ENCODE results near the gene SSBP3.
"Not testable (repeated sequence)": the region's sequence is repeated elsewhere in the genome, so short reads cannot be mapped to it uniquely, and the experiment has no call there.

SSBP3 gene

GRCh38 chr1:54352755-54353154 is 53.4 kb downstream of the SSBP3 start:
- in situ Hi-C loops (cut with MboI; ENCODE audit: low sequenced_read_pairs, unreplicated experiment), result no loop called here
- DNase-seq (ENCODE audit: low spot score), result no peak
- TF ChIP-seq, protein P1, sequence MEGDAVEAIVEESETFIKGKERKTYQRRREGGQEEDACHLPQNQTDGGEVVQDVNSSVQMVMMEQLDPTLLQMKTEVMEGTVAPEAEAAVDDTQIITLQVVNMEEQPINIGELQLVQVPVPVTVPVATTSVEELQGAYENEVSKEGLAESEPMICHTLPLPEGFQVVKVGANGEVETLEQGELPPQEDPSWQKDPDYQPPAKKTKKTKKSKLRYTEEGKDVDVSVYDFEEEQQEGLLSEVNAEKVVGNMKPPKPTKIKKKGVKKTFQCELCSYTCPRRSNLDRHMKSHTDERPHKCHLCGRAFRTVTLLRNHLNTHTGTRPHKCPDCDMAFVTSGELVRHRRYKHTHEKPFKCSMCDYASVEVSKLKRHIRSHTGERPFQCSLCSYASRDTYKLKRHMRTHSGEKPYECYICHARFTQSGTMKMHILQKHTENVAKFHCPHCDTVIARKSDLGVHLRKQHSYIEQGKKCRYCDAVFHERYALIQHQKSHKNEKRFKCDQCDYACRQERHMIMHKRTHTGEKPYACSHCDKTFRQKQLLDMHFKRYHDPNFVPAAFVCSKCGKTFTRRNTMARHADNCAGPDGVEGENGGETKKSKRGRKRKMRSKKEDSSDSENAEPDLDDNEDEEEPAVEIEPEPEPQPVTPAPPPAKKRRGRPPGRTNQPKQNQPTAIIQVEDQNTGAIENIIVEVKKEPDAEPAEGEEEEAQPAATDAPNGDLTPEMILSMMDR (IDR thresholded peaks at IDR 0.05; ENCODE audit: borderline replicate concordance, control extremely low read depth, extremely low read depth, insufficient read depth, missing control alignments), result no peak

DNA sequence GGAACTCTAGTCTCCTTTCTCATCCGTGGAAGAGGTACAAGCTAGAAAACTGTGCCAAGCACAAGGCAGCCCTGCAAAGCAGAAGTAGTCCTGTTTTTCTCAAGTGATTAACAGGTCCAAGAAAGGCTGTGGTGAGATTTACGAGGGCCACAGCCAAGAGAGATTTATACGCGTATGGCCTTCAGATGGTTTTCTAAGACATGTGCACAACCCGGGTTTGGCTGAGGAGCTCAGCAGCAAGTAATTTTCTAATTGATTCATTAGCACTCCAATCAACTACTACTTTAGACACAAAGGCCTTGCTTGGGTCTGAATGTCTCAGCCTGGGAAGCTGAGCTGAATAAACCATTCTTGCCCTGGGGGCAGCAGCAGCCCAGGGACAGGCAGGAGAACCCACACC is 55.8 kb downstream of the SSBP3 start:
- DNase-seq (ENCODE audit: low spot score), result no peak
- TF ChIP-seq, protein P1 (IDR thresholded peaks at IDR 0.05; ENCODE audit: borderline replicate concordance, control extremely low read depth, extremely low read depth, insufficient read depth, missing control alignments), result no peak
- in situ Hi-C loops (cut with MboI; ENCODE audit: low sequenced_read_pairs, unreplicated experiment), result no loop called here

GRCh38 chr1:54348700-54349021 is 57.5 kb downstream of the SSBP3 start:
- no peak for DNase-seq (ENCODE audit: low spot score)
- in situ Hi-C loops (cut with MboI; ENCODE audit: low sequenced_read_pairs, unreplicated experiment), result no loop called here
- TF ChIP-seq, protein P1 (IDR thresholded peaks at IDR 0.05; ENCODE audit: borderline replicate concordance, control extremely low read depth, extremely low read depth, insufficient read depth, missing control alignments), result no peak

DNA sequence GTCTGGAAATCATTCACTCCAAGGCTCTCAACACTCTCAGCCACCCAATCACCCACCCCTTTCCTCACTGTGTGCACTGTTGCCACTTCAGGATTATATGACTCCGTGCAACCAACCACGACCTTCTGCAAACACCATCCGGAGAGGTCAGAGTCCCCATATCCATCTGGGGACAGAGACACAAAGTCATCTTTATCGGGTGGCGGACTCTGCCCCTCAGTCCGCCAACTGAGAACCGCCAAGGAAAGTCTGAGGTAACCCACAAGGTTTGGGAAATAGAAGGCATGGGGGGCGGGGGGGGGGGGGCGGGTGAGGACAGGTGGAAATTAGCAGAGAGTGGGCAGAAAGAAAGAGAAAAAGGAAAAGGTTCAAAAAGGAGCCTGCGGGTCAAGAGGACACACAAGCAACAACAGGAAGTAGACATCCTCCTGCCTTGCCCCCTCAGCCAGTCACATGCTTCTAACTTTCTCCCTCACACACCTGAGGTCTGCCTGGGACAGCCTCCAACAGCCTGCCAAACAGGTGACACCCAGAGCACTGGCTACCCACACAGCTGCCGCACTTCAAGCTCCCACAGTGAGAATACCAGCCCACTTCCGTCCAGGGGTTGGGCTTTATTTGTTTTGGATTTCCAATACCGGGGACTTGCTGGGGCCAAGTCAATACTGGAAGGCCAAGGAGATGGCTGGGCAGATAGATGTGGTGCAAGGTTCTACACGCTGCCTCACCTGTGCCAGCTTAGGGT is 58.1 kb downstream of the SSBP3 start:
- TF ChIP-seq, protein P1 (IDR thresholded peaks at IDR 0.05; ENCODE audit: borderline replicate concordance, control extremely low read depth, extremely low read depth, insufficient read depth, missing control alignments), result no peak
- no peak for DNase-seq (ENCODE audit: low spot score)
- in situ Hi-C loops (cut with MboI; ENCODE audit: low sequenced_read_pairs, unreplicated experiment), result no loop called here

DNA sequence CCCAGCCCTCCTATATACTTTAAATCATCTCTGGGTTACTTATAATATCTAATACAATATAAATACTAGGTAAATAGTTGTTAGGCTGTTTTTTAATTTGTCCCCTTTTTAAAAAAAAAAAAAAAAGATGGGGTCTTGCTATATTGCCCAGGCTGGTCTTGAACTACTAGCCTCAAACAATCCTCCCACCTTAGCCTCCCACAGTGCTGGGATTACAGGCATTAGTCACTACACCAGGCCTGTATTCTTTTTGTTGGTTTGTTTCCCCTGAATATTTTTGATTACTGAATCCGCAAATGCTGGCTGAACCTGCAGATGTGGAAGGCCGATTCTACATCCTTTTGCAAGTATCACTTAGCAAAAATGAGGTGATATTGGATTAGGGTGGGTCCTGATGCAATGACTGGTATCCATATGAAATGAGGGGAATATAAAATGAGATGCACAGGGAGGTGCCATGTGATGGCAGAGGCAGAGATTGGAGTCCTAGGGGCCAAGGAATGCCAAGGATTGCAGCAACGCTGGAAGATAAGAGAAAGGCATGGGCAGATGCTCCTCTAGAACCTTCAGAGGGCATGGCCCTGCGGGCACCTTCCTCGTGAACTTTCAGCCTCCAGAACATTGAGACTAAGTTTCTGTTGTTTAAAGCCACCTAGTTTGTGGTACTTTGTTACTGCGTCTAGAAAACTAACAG is 58.8 kb downstream of the SSBP3 start:
- in situ Hi-C loops (cut with MboI; ENCODE audit: low sequenced_read_pairs, unreplicated experiment), result no loop called here
- DNase-seq (ENCODE audit: low spot score), result no peak
- TF ChIP-seq, protein P1 (IDR thresholded peaks at IDR 0.05; ENCODE audit: borderline replicate concordance, control extremely low read depth, extremely low read depth, insufficient read depth, missing control alignments), result no peak

DNA sequence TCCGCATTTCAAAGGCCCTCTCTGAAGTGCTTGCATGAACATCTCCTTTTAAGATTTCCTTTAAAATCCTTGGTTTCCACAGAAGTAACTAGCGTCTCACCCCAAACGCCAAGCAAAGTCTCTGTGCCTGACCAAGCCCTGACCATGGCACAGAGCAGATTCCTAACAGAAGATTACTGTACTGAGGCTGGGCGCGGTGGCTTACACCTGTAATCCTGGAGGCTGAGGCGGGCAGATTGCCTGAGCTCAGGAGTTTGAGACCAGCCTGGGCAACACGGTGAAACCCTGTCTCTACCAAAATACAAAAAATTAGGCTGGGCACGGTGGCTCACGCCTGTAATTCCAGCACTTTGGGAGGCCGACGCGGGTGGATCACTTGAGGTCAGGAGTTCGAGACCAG is 60.6 kb downstream of the SSBP3 start:
- in situ Hi-C loops (cut with MboI; ENCODE audit: low sequenced_read_pairs, unreplicated experiment); DNase-seq (ENCODE audit: low spot score): not testable (repeated sequence)

DNA sequence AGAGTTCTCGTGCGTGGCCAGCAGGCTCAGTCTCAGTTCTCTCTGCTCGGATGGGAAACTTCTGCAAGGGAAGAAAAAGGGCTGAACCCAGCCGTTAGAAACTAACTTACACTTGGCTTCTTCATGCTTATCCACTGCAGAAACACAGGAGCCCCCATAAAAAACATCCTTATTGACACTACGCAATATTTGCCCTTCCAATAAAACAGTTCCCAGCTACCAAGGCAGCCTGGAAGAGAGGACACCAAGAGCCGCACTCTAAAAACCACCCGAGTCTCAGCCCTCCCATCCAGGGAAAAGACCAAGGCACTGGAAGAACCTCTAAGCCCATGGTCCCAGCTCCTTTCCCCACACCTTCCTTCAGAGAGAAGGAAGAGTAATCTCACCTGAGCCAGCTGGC is 61.1 kb downstream of the SSBP3 start:
- DNase-seq (ENCODE audit: low spot score), result no peak
- in situ Hi-C loops (cut with MboI; ENCODE audit: low sequenced_read_pairs, unreplicated experiment), result no loop called here
- TF ChIP-seq, protein P1 (IDR thresholded peaks at IDR 0.05; ENCODE audit: borderline replicate concordance, control extremely low read depth, extremely low read depth, insufficient read depth, missing control alignments), result no peak

Data from GM13976 (cell line).